GM12872 (cell line): ENCODE data around the gene DNER.

ENCODE experiments used
- TF ChIP-seq, protein P1 (sequence below): IDR thresholded peaks from 3 replicates; pipeline ENCODE4 v1.5.1; 2011; ENCODE audit warnings: low read depth, mild to moderate bottlenecking, low read length, moderate library complexity; ENCODE audit not compliant: insufficient read depth

The DNER gene

GRCh38 chr2:229660951-229661350 is 53.4 kb downstream of the DNER start:
- TF ChIP-seq, protein P1, sequence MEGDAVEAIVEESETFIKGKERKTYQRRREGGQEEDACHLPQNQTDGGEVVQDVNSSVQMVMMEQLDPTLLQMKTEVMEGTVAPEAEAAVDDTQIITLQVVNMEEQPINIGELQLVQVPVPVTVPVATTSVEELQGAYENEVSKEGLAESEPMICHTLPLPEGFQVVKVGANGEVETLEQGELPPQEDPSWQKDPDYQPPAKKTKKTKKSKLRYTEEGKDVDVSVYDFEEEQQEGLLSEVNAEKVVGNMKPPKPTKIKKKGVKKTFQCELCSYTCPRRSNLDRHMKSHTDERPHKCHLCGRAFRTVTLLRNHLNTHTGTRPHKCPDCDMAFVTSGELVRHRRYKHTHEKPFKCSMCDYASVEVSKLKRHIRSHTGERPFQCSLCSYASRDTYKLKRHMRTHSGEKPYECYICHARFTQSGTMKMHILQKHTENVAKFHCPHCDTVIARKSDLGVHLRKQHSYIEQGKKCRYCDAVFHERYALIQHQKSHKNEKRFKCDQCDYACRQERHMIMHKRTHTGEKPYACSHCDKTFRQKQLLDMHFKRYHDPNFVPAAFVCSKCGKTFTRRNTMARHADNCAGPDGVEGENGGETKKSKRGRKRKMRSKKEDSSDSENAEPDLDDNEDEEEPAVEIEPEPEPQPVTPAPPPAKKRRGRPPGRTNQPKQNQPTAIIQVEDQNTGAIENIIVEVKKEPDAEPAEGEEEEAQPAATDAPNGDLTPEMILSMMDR, result no peak

GRCh38 chr2:229660391-229660790 is 54.0 kb downstream of the DNER start:
- TF ChIP-seq, protein P1, result no peak

DNA sequence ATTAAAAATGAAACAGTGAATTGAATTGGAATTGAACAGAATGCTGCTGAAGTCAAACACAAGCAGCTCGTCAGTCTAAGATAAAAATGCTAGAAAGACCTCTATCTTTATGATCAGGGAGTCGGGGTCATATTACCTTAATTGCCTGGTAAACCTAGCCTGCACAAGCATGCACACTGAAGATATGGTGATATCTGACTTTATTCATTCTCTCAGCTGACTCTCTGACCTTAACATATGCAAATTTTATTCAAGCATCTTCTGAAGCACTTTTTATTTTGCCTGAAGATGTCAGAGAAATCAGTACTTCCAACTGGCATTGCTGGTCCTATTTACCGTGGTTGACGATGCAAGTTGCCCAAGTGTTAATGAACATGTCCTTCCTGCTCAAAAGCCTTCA is 56.4 kb downstream of the DNER start:
- TF ChIP-seq, protein P1, result no peak

DNA sequence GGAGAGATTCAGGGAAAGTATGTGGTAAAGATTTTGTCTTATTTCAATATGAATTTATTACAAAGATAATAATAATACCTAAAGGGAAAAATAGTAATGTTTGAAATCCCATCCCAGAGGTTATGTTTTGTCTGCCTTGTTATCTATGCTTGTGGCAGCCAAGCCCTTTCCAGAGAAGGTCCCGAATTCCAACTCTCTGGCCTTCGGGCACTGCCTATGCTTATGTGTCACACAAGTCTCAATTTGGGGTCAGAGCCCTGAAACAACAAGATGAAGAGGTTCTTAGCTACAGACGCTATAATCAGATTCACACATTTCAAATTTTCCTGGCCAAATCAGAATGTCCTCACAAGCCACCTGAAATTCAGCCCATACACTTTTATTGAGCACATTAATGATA is 59.9 kb downstream of the DNER start:
- TF ChIP-seq, protein P1, result no peak

DNA sequence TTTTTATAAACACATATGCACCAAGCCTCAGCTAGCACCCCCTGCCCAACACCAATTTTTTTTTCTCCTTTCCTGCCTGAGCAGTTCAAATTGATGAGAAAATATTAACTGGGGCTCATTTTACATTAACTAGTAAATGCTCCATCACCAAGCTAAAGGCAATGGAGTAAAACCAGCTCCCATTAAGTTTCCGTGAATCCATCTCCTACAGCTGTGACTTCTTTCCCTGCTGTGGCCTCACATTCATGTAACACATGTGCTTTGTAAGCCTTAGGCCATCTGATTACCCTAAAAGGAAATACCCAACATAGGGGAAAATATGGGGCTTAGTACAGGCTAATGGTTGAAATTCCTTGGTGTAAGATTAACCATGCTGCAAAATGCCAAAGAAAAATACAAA is 60.8 kb downstream of the DNER start:
- TF ChIP-seq, protein P1, result no peak

DNA sequence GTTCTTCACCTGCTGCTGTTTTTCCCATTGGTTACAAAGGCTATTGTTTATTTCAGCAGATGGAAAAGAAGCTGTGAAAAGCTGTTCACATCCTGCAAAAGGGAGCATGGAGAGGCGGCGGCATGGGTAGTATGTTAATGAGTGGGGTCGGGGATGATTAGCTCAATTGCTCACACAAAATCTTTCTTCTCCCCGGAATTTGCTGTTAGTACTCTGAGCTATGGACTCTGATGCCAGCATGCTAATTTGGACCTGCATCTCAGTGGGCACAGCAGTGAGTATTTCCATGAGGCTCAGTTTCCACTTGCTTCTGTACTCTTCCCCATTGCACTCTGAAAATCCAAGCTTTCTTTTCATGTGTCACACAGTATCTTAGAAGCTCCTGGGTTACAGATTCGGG is 61.6 kb downstream of the DNER start:
- TF ChIP-seq, protein P1, result no peak

- TF ChIP-seq, protein P1, result no peak
These were observed 63.5 kb downstream of the DNER start for GRCh38 chr2:229650901-229651300.

DNA sequence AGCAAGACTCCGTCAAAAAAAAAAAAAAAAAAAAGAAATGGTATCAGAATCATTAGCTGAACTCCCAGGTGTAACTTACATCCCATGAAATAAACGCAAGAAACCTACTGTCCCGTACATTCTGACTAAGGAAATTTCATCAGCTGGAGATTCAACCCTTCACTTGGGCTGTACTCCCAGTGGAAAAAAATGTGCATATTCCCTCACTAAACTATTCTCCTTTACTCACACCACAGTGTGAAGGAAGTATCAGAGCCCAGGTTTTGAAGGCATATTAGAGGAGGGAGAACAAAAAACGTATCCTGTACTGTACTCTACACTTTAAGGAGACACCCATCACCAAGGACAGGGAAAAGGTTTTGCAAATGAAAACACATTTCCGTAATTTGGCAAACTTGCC is 64.3 kb downstream of the DNER start:
- TF ChIP-seq, protein P1, result no peak
